ENCODE data around the gene OSR1. TPM values are rescaled to one million over a fixed set of nuclear protein-coding genes. Genes with fewer than 3 reads are reported as not detected.

OSR1 gene
- total and polyA plus RNA-seq, 10 of the 15 experiments (the other 5 are each of a cell fraction or from before 2014, with no cell fraction given), result not detected

GRCh38 chr2:19320813-19321212 lies 37.6 kb downstream of the OSR1 start:
- Histone ChIP-seq H3K27ac (ENCODE audit: control insufficient read depth, insufficient read depth) (no peak overlapping the region), H3K4me3 (no peak overlapping the region), H3K4me1 (ENCODE audit: control insufficient read depth, insufficient read depth, low read length) (no peaks in the 10 kb centered on the region), H3K4me2 (ENCODE audit: control insufficient read depth, insufficient read depth) (no peak overlapping the region), H3K79me2 (ENCODE audit: control insufficient read depth, insufficient read depth, low read length) (no peaks in the 10 kb centered on the region), H4K20me1 (ENCODE audit: control insufficient read depth, insufficient read depth) (no peaks in the 10 kb centered on the region), H3K9me3 (replicated peaks; ENCODE audit: control insufficient read depth, insufficient read depth, low read length) (no peaks in the 10 kb centered on the region; the same call in 2 of the 3 replicates), H3K9ac (ENCODE audit: control insufficient read depth, insufficient read depth, low read length) (no peak overlapping the region), H3K27me3 (replicated peaks in 1 of 2; ENCODE audit: control insufficient read depth in 2 of 2, insufficient read depth in 2 of 2, low read length in 1 of 2) (no peaks in the 10 kb centered on the region), H2AFZ (ENCODE audit: control insufficient read depth, low read depth, low read length) (no peak overlapping the region), H3K36me3 (ENCODE audit: control insufficient read depth in 2 of 2, insufficient read depth in 2 of 2, low read length in 1 of 2) (no peaks in the 10 kb centered on the region)
- DNase-seq (ENCODE audit: low read depth, low spot score), result no peak
- in situ Hi-C loops (cut with MboI), result no loop called here
- TF ChIP-seq ZBTB33 (IDR thresholded peaks at IDR 0.05), result no peak
- no peak for TF ChIP-seq NKRF (conservative IDR thresholded peaks at IDR 0.05)
- TF ChIP-seq ZNF217 (IDR thresholded peaks at IDR 0.05), result no peak
- no peak for TF ChIP-seq HDGF (IDR thresholded peaks at IDR 0.05)
- TF ChIP-seq E4F1 (IDR thresholded peaks at IDR 0.05; ENCODE audit: borderline replicate concordance, partially characterized antibody), result no peak
- TF ChIP-seq HDAC6 (IDR thresholded peaks at IDR 0.05; ENCODE audit: unreplicated experiment), result no peak
- no peak for TF ChIP-seq YBX1 (IDR thresholded peaks at IDR 0.05)
- no peak for TF ChIP-seq ATF7 (IDR thresholded peaks at IDR 0.05; ENCODE audit: low read depth)
- no peak for TF ChIP-seq ZNF24 (IDR thresholded peaks at IDR 0.05)
- no peak for TF ChIP-seq STAT3 (IDR thresholded peaks at IDR 0.05; ENCODE audit: low read depth, low read length)
- TF ChIP-seq NR2F1 (conservative IDR thresholded peaks at IDR 0.05), result no peak
- no peak for TF ChIP-seq CREB1 (IDR thresholded peaks at IDR 0.05; ENCODE audit: low read depth)
- no peak for TF ChIP-seq ZBTB11 (CRISPR knock-in tag; IDR thresholded peaks at IDR 0.05)
- no peak for TF ChIP-seq MYB (IDR thresholded peaks at IDR 0.05; ENCODE audit: borderline replicate concordance, low read depth, low read length)
- no peak for TF ChIP-seq HDAC2 (IDR thresholded peaks at IDR 0.05)
- 52% methylated on average over 1 of the region's 1 CpG for WGBS (ENCODE audit: insufficient coverage, insufficient replicate concordance, low lambda C conversion rate, missing lambda C conversion rate)
- BruUV-seq (replicated peaks), result no TSS peak
- no peak for FAIRE-seq
- ChIA-PET CTCF (no interaction called here), SMC1A (ENCODE audit: uncharacterized antibody, unreplicated experiment) (interaction anchor here (1.2 kb wide), 1 partner anchor 18 kb away, joined by 3 read pairs; no protein-coding TSS in a partner anchor), POLR2A (no interaction called here), RAD21 (ENCODE audit: unreplicated experiment) (no interaction called here)
- intact Hi-C loops (cut with micrococcal nuclease; ENCODE audit: unreplicated experiment), result no loop called here
- ATAC-seq, result no peak
